ENCODE results near the gene SPAG16. TPM values are rescaled to one million over a fixed set of nuclear protein-coding genes. Genes with fewer than 3 reads are reported as not detected.
A peak's percentile ranks its signal among the peaks of the same experiment; 100 is the strongest.

The SPAG16 gene
- total RNA-seq, 4 donors from 2014 or later, result 25.6 to 37.5 (median 26.3) TPM

DNA sequence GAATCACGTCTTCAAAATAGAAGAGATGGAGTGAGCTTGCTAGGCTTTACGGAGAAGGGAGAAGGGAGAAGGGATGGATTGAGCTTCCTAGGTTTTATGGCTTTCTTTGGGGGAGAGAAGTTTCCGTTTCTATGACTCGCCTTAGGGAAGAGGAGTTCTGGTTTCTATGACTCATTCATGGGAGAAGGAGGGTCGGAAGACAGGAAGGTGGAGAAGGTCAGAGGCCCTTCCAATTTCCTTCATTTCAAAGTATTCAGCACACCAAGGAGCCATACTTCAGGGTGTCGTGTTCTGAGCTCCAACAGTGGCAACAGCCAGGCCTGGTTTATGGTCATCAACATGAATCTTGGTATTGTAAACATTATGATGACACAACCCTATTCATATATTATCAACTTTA lies 841.9 kb downstream of the SPAG16 start:
- H3K4me3 ChIP-seq (ENCODE audit: low read depth, poor library complexity, severe bottlenecking), result no peak overlapping the region
- intact Hi-C loops (cut with DNase I; ENCODE audit: low total_unique reads), result no loop called here
- DNase-seq (ENCODE audit: low spot score in 2 of 2), result no peak
- no peak for TF ChIP-seq POLR2A (IDR thresholded peaks at IDR 0.05)
- TF ChIP-seq, protein P1, sequence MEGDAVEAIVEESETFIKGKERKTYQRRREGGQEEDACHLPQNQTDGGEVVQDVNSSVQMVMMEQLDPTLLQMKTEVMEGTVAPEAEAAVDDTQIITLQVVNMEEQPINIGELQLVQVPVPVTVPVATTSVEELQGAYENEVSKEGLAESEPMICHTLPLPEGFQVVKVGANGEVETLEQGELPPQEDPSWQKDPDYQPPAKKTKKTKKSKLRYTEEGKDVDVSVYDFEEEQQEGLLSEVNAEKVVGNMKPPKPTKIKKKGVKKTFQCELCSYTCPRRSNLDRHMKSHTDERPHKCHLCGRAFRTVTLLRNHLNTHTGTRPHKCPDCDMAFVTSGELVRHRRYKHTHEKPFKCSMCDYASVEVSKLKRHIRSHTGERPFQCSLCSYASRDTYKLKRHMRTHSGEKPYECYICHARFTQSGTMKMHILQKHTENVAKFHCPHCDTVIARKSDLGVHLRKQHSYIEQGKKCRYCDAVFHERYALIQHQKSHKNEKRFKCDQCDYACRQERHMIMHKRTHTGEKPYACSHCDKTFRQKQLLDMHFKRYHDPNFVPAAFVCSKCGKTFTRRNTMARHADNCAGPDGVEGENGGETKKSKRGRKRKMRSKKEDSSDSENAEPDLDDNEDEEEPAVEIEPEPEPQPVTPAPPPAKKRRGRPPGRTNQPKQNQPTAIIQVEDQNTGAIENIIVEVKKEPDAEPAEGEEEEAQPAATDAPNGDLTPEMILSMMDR (IDR thresholded peaks at IDR 0.05), result no peak
- 70 to 75% methylated on average over 6 of the region's 6 CpGs for WGBS, 2 donors

GRCh38 chr2:214127170-214127569 lies 842.9 kb downstream of the SPAG16 start:
- H3K4me3 ChIP-seq (ENCODE audit: low read depth, poor library complexity, severe bottlenecking), result no peak overlapping the region
- intact Hi-C loops (cut with DNase I; ENCODE audit: low total_unique reads), result no loop called here
- DNase-seq (ENCODE audit: low spot score in 2 of 2), result no peak
- TF ChIP-seq, protein P1 (IDR thresholded peaks at IDR 0.05), result no peak
- TF ChIP-seq POLR2A (IDR thresholded peaks at IDR 0.05), result no peak

DNA sequence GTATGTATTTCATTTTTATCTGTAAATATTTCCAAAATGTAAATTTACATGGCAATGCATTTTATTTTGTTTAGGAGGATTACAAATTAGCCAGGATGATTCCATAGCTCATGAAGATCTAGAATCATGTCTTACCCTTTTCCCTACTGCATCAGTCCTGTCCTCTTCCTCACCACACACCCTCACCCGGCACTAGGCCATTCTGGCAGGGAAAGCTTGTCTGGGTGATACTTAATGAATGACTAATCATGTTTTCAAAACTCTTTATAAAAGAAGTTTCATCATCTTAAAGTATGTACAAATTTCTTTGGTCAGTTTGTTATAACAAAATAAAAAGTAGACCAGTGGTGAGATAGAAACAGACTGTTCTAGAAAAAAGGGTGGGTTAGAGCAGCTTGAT lies 843.3 kb downstream of the SPAG16 start:
- WGBS, 2 donors, result 26 to 28% methylated on average over 1 of the region's 1 CpG
- TF ChIP-seq, protein P1 (IDR thresholded peaks at IDR 0.05), result no peak
- TF ChIP-seq POLR2A (IDR thresholded peaks at IDR 0.05), result no peak
- intact Hi-C loops (cut with DNase I; ENCODE audit: low total_unique reads), result no loop called here
- peak; percentile 48 to 87 for DNase-seq (ENCODE audit: low spot score in 2 of 2)
- H3K4me3 ChIP-seq (ENCODE audit: low read depth, poor library complexity, severe bottlenecking), result no peak overlapping the region

DNA sequence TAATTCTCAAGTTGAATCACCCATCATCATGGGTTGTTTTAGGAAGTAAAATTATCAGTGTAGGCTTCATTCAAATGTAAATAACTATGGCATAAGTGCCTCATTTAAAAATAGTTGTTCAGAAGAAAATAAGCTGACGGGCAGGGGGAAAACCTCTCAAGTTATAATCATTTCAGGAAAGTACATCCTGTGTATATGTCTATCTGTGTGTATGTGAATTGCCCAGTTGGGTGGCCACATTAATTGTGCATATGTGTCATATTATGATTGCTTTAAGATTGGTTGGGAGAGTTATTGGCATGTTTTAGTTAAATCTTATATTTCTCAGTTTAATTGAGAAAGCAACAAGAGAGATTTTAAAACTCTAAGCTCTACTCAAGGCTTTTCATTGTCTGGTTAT lies 843.8 kb downstream of the SPAG16 start:
- intact Hi-C loops (cut with DNase I; ENCODE audit: low total_unique reads), result no loop called here
- no peak for TF ChIP-seq POLR2A (IDR thresholded peaks at IDR 0.05)
- TF ChIP-seq, protein P1 (IDR thresholded peaks at IDR 0.05), result no peak
- DNase-seq (ENCODE audit: low spot score in 2 of 2), result no peak
- no peak overlapping the region for H3K4me3 ChIP-seq (ENCODE audit: low read depth, poor library complexity, severe bottlenecking)
- 72 to 86% methylated on average over 1 of the region's 1 CpG for WGBS, 2 donors

DNA sequence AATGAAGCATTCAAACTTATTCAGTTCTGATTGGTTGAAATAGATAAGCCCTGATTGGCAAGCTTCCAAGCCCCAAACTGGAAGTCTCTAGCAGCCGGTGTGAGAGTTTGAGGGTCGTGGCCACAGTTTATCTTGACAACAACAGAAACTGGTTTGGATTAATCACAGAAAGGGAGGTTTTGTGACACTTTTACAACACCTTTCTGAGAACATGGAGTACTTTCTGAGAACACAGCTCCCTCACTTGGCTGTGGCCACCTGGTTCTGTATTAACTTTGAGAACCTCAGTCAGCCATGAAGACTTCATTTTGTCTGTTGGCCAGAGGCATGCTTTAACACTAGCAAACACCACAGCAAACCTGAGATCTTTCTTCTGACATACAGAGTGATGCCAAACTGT lies 845.9 kb downstream of the SPAG16 start:
- 25 to 51% methylated on average over 2 of the region's 2 CpGs for WGBS, 2 donors
- no peak overlapping the region for H3K4me3 ChIP-seq (ENCODE audit: low read depth, poor library complexity, severe bottlenecking)
- intact Hi-C loops (cut with DNase I; ENCODE audit: low total_unique reads), result no loop called here
- no peak for DNase-seq (ENCODE audit: low spot score in 2 of 2)
- TF ChIP-seq POLR2A (IDR thresholded peaks at IDR 0.05), result no peak
- TF ChIP-seq, protein P1 (IDR thresholded peaks at IDR 0.05), result no peak

DNA sequence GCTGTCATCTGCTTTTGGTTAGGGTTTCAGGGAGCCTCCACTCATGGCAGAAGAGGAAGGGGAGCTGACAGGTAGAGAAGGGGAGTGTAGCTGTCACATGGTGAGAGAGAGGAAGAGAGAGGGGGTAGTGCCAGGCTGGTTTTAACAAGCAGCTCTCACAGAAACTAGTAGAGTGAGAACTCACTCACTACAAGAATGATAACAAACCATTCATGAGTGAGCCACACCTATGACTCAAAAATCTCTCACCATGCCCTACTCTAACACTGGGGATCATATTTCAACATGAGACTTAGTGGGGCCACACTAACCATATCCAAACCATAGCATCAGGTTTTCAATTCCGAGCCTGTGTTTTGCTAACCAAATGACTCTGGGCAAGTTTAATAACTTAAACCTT lies 851.7 kb downstream of the SPAG16 start:
- 91 to 96% methylated on average over 1 of the region's 1 CpG for WGBS, 2 donors
- intact Hi-C loops (cut with DNase I; ENCODE audit: low total_unique reads), result no loop called here
- H3K4me3 ChIP-seq (ENCODE audit: low read depth, poor library complexity, severe bottlenecking), result no peak overlapping the region
- no peak for DNase-seq (ENCODE audit: low spot score in 2 of 2)
- TF ChIP-seq POLR2A (IDR thresholded peaks at IDR 0.05), result no peak
- TF ChIP-seq, protein P1 (IDR thresholded peaks at IDR 0.05), result no peak
